HL-60 (cell line): ENCODE data around the gene FNDC3B.

Experiments used
- DNase-seq, 2 experiments: peaks; one replicate each; pipeline ENCODE4 v3.0.0-alpha.2; 2010 to 2020; ENCODE audit warnings: low read depth in 1 of 2, low spot score in 1 of 2
- H3K27ac ChIP-seq: fragments of 250-450 bp; sonication (Bioruptor Pico); replicated peaks from 2 replicates; pipeline ENCODE4 v1.5.1; 2020; ENCODE audit warnings: mild to moderate bottlenecking, moderate library complexity
- H3K27me3 ChIP-seq: fragments of 250-450 bp; sonication (Bioruptor Pico); 2 replicates; pipeline ENCODE4 v1.5.1; 2021; ENCODE audit warnings: mild to moderate bottlenecking, moderate library complexity; ENCODE audit not compliant: insufficient read depth, poor library complexity, severe bottlenecking
- H3K4me3 ChIP-seq: replicated peaks from 2 replicates; pipeline ENCODE4 v1.5.1; 2011; ENCODE audit warnings: mild to moderate bottlenecking, control low read depth, low read length; ENCODE audit not compliant: insufficient read depth
- GABPA ChIP-seq: IDR thresholded peaks from 2 replicates; pipeline ENCODE4 v1.6.1; 2012; ENCODE audit warnings: low read depth
- POLR2AphosphoS5 ChIP-seq: IDR thresholded peaks from 2 replicates; pipeline ENCODE4 v1.6.1; 2012; ENCODE audit warnings: low read depth
- SPI1 ChIP-seq: IDR thresholded peaks from 2 replicates; pipeline ENCODE4 v1.6.1; 2012; ENCODE audit warnings: low read depth, mild to moderate bottlenecking, borderline replicate concordance
- TF ChIP-seq, protein P1 (sequence below): IDR thresholded peaks from one replicate; pipeline ENCODE4 v1.5.1; 2011; ENCODE audit warnings: low read length, control low read depth, inconsistent platforms; ENCODE audit not compliant: insufficient read depth
- TF ChIP-seq, protein P2 (sequence below): IDR thresholded peaks from 2 replicates; pipeline ENCODE4 v1.6.1; 2012; ENCODE audit warnings: low read depth; ENCODE audit not compliant: insufficient replicate concordance

The FNDC3B gene

DNA sequence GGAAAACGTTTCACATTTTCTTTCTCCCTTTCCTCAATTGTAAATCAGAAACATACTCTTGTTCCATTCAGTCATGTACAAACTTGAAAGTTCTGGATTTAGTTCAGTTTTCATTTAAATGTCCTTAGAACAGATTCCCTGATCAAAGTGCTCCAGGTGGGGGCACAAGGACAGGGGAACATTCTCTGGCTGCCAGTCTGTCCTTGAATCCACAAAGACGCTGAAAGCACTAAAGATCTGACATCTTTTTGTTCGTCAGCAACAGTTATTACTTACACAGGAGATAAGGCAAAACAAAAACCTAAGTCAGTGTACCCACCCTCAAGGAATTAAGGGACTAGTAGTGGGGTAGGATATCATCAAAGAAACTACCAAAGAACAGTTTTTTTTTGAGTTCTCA lies 269.7 kb downstream of the FNDC3B start:
- no peak for DNase-seq
- TF ChIP-seq POLR2AphosphoS5, result no peak
- TF ChIP-seq, protein P1, sequence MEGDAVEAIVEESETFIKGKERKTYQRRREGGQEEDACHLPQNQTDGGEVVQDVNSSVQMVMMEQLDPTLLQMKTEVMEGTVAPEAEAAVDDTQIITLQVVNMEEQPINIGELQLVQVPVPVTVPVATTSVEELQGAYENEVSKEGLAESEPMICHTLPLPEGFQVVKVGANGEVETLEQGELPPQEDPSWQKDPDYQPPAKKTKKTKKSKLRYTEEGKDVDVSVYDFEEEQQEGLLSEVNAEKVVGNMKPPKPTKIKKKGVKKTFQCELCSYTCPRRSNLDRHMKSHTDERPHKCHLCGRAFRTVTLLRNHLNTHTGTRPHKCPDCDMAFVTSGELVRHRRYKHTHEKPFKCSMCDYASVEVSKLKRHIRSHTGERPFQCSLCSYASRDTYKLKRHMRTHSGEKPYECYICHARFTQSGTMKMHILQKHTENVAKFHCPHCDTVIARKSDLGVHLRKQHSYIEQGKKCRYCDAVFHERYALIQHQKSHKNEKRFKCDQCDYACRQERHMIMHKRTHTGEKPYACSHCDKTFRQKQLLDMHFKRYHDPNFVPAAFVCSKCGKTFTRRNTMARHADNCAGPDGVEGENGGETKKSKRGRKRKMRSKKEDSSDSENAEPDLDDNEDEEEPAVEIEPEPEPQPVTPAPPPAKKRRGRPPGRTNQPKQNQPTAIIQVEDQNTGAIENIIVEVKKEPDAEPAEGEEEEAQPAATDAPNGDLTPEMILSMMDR, result no peak
- TF ChIP-seq, protein P2, sequence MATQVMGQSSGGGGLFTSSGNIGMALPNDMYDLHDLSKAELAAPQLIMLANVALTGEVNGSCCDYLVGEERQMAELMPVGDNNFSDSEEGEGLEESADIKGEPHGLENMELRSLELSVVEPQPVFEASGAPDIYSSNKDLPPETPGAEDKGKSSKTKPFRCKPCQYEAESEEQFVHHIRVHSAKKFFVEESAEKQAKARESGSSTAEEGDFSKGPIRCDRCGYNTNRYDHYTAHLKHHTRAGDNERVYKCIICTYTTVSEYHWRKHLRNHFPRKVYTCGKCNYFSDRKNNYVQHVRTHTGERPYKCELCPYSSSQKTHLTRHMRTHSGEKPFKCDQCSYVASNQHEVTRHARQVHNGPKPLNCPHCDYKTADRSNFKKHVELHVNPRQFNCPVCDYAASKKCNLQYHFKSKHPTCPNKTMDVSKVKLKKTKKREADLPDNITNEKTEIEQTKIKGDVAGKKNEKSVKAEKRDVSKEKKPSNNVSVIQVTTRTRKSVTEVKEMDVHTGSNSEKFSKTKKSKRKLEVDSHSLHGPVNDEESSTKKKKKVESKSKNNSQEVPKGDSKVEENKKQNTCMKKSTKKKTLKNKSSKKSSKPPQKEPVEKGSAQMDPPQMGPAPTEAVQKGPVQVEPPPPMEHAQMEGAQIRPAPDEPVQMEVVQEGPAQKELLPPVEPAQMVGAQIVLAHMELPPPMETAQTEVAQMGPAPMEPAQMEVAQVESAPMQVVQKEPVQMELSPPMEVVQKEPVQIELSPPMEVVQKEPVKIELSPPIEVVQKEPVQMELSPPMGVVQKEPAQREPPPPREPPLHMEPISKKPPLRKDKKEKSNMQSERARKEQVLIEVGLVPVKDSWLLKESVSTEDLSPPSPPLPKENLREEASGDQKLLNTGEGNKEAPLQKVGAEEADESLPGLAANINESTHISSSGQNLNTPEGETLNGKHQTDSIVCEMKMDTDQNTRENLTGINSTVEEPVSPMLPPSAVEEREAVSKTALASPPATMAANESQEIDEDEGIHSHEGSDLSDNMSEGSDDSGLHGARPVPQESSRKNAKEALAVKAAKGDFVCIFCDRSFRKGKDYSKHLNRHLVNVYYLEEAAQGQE, result no peak
- no peak for TF ChIP-seq SPI1
- TF ChIP-seq GABPA, result no peak
- H3K4me3 ChIP-seq, result no peak overlapping the region
- no peaks in the 10 kb centered on the region for H3K27me3 ChIP-seq
- H3K27ac ChIP-seq, result no peak overlapping the region

DNA sequence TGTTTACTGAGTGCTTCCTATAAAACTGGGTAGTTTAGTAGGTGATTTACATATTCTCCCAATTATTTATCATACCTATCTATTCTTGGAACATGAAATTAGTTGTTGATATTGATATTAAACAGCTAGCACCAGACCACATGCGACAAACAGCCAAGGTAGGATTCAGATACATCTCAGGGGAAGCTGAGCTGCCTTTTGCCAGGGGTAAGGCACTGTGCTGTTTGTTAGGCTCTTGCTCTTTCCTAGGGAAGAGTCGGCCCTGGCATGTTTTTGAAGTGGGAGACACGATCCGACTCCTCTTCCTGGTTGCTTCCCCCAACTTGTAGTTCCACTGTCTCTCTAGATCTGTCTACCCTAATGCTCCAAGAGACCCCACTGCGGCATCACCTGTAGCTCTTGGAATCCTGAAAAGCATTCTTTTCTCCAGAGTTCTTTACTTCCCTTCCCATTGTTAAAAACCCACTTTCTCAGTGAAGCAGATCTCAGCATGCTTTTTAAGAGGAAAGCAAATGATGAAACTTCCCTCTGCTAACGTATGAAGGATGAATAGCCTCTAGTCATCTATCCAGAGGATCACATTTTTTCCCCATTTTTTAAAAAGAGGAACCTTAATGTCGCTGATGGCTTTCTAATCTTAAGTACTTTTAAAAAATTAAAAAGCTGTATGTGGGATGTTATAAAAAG lies 270.5 kb downstream of the FNDC3B start:
- TF ChIP-seq POLR2AphosphoS5 (no peak; the same call in 1 of the 2 replicates), GABPA (no peak), SPI1 (no peak)
- TF ChIP-seq, protein P2, result no peak
- TF ChIP-seq, protein P1, result no peak
- H3K27me3 ChIP-seq, result no peaks in the 10 kb centered on the region
- no peak overlapping the region for H3K27ac ChIP-seq
- H3K4me3 ChIP-seq, result no peak overlapping the region
- DNase-seq, result no peak

DNA sequence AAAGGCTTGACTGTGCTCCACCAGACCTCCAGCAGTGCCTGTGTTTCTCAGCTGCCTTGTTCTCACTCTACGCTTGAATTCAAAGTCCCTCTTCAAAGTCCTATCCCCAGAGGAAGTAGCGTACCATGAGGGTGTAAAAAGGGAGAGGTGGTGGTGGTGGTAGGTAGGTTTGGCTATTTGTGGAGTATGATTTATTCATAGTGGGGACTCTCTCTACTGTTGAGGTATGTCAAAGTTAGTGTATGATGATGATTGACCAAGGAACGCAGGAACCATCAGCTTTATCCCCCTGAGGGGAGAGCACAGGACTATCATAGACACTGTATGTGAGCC lies 271.0 kb downstream of the FNDC3B start:
- H3K27ac ChIP-seq, result no peak overlapping the region
- TF ChIP-seq SPI1 (no peak), POLR2AphosphoS5 (no peak), GABPA (no peak)
- TF ChIP-seq, protein P1, result no peak
- TF ChIP-seq, protein P2, result no peak

More for the DNA sequence above, 271.0 kb downstream of the FNDC3B start:
- Histone ChIP-seq H3K27me3 (no peaks in the 10 kb centered on the region), H3K4me3 (no peak overlapping the region)
- DNase-seq, result no peak
